DMS153 treated with DMSO at 0.1 percent for 48 hours (cell line): ENCODE measurements around the gene SLC25A13.
"Not testable (repeated sequence)": the region's sequence is repeated elsewhere in the genome, so short reads cannot be mapped to it uniquely, and the experiment has no call there.

Source experiments
- DNase-seq: peaks from one replicate; lab custom pipeline; 2025; ENCODE audit not compliant: unreplicated experiment; lab: John Stamatoyannopoulos, UW

The SLC25A13 gene

GRCh38 chr7:96326752-96327151 lies 4.9 kb upstream of the SLC25A13 start:
- not testable (repeated sequence) for DNase-seq

- DNase-seq: no peak
These were observed 1.1 kb upstream of the SLC25A13 start for GRCh38 chr7:96322847-96323461.

- no peak for DNase-seq
These were observed 436 bp upstream of the SLC25A13 start for GRCh38 chr7:96322373-96322695.

GRCh38 chr7:96321031-96321657 lies 754 bp downstream of the SLC25A13 start:
- peak; percentile 67 for DNase-seq

- no peak for DNase-seq
These were observed 1.5 kb downstream of the SLC25A13 start for GRCh38 chr7:96320442-96320841.

GRCh38 chr7:96319439-96319838 lies 2.5 kb downstream of the SLC25A13 start:
- DNase-seq: no peak

GRCh38 chr7:96316949-96317348 lies 4.9 kb downstream of the SLC25A13 start:
- no peak for DNase-seq

GRCh38 chr7:96315125-96315512 lies 6.8 kb downstream of the SLC25A13 start:
- no peak for DNase-seq

GRCh38 chr7:96314402-96315124 lies 7.3 kb downstream of the SLC25A13 start:
- no peak for DNase-seq

- DNase-seq: no peak
These were observed 8.0 kb downstream of the SLC25A13 start for GRCh38 chr7:96313940-96314339.

- DNase-seq: no peak
These were observed 9.4 kb downstream of the SLC25A13 start for GRCh38 chr7:96312502-96312901.

- no peak for DNase-seq
These were observed 9.9 kb downstream of the SLC25A13 start for GRCh38 chr7:96311967-96312366.

- DNase-seq: no peak
These were observed 11.8 kb downstream of the SLC25A13 start for GRCh38 chr7:96310110-96310509.

GRCh38 chr7:96308950-96309263 lies 13.0 kb downstream of the SLC25A13 start:
- DNase-seq: no peak

GRCh38 chr7:96308253-96308949 lies 13.5 kb downstream of the SLC25A13 start:
- DNase-seq: no peak

- no peak for DNase-seq
These were observed 15.3 kb downstream of the SLC25A13 start for GRCh38 chr7:96306385-96307125.

- DNase-seq: no peak
These were observed 16.0 kb downstream of the SLC25A13 start for GRCh38 chr7:96305915-96306314.

GRCh38 chr7:96304573-96304972 lies 17.3 kb downstream of the SLC25A13 start:
- DNase-seq: no peak

- DNase-seq: no peak
These were observed 18.0 kb downstream of the SLC25A13 start for GRCh38 chr7:96303686-96304443.

GRCh38 chr7:96303105-96303685 lies 18.7 kb downstream of the SLC25A13 start:
- peak; percentile 20 for DNase-seq
